GM23248 (cell line): ENCODE measurements around the gene ZNF626.

Experiments
- EZH2 ChIP-seq: fragments of 200-600 bp; sonication (generic); IDR thresholded peaks from 2 replicates; pipeline ENCODE4 v1.6.1; 2018; ENCODE audit warnings: antibody characterized with exemption, mild to moderate bottlenecking; ENCODE audit not compliant: insufficient read depth, poor library complexity, severe bottlenecking
- EZH2phosphoT487 ChIP-seq: fragments of 200-600 bp; sonication (generic); IDR thresholded peaks from 2 replicates; pipeline ENCODE4 v1.6.1; 2018; ENCODE audit warnings: antibody characterized with exemption, moderate library complexity, mild to moderate bottlenecking, low read depth; ENCODE audit not compliant: insufficient read depth

- TF ChIP-seq EZH2phosphoT487 (no peak), EZH2 (no peak)
These were observed 7.9 kb upstream of the ZNF626 start for GRCh38 chr19:20669263-20669662.
